CD1c-positive myeloid dendritic cell (primary cell): ENCODE results near the gene CLNS1A.
A peak's percentile ranks its signal among the peaks of the same experiment; 100 is the strongest.
"Not testable (repeated sequence)": the region's sequence is repeated elsewhere in the genome, so short reads cannot be mapped to it uniquely, and the experiment has no call there.

ENCODE experiments used
- DNase-seq: peaks from one replicate; pipeline ENCODE4 v3.0.0-alpha.2; 2016; ENCODE audit errors: extremely low spot score

Gene CLNS1A

DNA sequence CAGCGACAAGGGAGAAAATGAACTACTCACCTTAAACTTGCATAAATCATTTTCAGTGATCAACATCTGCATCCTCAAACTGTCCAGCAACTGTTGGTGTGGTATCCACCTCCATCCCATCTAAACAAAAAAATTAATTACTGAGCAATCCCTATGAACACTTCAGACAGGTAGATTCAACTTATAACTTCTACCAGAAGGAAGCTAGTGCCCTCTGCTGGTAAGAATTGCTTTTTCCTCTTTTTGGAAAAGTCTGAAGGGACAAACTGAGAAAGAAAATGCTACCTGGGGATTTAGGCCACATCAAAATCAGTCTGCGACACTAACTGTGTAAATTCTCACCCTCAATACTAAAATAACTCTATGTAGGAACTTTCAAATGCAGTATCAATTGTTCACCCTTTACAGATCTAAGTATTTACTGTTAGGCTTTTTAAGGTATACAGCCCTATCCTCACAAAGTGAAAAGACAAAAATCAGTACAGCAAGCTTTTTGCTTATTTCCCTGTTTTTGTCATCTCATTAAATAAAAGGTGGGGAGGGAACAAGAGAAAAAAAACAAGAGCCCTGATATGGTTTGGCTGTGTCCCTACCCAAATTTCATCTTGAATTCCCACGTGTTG, 17.9 kb downstream of the CLNS1A start:
- peak; percentile 58 for DNase-seq

DNA sequence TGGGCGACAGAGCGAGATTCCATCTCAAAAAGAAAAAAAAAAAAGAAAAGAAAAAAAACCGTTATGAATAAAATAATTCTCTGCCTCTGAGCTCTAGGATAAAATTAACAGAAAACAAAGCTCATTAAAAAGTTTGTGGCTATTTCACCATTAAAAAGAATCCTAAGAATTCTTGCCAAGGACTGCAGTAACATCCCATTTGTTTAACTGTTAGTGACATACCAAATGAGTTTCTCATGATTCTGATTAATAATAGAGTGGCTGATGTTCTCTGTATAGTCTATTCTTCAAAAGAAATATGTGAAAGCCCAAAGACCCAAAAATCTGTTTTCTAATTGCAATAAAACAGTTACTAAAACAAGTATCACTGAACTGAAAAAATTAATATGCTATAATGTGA, 19.7 kb downstream of the CLNS1A start:
- no peak for DNase-seq

DNA sequence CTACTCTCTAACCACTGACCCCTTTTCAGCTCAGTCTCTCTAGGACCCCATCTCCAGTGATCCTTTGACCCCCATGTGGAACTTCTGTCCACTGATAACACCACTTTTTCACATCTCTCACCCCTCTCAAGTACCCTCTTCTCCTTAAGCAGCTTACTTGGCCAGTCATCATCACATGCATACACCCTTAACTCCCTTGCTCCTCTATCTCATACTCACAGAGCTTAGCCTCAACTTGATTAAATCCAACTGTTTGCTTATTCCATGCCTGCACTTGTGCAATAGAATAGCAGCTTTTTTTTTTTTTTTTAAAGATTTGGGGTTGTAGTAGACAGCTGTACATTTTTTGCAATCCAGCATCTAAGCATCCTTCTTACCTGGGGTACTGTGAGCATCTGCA, 25.7 kb downstream of the CLNS1A start:
- no peak for DNase-seq

DNA sequence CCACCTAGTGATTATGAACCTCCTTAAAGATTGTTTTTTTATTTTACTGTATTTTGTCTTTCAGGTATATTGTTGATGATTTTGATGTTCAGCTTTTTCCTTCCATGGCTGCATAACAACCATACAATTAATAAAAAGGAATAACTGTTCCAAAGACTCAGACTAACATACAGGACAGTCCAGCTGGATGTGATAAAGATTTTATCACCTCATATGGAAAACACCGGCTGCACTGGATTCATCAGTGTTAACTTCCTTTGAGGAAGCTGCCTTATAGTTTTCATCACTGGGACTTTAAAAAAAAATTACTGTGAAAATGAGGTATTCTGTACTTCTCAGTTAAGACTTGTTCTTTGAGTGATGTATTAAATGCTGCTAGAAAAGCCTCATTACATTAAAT, 28.4 kb downstream of the CLNS1A start:
- DNase-seq, result no peak

DNA sequence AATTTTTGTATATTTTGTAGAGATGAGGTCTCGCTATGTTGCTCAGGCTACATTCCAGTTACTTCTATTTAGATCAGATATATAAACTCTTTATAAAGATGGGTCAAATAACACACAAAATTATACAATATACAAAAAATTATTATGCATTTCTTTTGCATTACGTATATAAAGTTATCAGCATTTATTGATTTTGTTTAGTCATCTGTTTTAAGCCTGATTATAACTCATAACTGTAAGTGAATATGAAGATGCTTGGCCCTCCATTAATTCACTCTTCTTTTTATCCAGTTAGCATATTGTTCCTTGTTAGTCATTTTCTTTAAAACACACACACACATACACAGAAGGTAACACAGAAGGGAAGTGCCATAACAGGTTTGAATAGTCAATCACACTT, 33.3 kb downstream of the CLNS1A start:
- no peak for DNase-seq

DNA sequence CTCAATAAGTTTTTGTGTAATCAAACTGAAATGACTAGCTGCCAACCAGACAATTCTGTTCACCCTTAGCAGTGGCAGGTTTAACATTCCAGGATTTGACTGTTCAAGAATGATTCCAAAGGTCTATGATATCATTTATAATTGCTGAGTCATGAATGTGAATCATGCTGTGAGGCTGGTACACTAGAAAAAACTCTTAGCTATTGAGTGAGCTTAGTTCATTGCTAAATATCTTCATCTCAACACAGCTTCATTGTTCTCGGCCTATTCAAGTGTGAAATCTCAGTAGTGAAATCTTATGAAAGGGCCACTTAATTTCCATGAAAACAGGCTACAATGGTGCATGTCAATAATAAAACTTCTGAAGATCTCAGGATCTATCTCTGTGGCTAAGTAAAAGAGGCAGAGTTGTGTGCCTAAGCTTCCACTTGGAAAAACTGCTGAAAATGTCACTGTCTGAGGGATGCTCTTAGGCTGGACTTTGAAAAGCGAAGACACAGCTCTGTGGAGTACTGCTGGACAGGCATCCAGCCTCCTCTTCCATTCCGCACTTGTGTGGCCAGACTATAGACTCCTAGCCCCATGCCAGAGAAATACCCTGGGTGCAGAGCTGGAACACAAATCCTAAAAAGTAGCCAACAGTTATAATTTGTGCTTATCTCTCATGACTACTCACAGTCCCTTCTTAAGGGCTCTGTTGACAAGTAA, 35.1 kb downstream of the CLNS1A start:
- DNase-seq, result no peak

DNA sequence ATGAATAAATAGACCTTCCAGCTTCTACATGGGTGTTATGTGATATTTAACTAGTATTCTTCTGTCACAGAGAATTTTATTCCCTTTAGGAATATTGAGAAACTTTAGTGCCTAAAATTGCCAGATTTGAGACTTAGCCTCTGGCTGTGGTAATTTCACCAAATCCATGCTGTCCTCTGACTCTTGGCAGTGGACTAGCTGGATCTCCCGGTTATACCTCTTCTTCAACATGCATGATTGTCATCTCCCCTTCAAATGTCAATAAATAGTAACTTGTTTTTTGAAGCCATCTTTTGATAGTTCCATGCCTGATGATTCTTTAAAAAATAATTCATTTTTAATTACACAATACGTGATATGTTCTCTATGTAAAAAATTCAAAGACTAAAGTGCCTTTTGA, 39.4 kb downstream of the CLNS1A start:
- DNase-seq, result no peak

DNA sequence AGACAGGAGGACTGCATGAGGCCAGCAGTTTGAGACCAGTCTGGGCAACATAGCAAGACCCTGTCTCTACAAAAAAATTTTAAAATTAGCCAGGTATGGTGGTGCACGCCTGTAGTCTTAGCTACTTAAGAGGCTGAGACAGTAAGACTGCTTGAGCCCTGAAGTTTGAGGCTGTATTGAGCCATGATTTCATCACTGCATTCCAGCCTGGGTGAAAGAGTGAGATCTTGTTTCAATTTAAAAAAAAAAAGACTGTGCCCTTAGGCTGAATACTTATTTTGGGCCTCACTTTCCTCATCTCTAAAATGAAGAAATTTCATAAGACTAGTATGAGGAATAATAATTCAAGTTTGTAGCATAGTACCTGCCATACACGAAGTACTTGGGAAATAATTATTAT, 41.0 kb downstream of the CLNS1A start:
- no peak for DNase-seq

DNA sequence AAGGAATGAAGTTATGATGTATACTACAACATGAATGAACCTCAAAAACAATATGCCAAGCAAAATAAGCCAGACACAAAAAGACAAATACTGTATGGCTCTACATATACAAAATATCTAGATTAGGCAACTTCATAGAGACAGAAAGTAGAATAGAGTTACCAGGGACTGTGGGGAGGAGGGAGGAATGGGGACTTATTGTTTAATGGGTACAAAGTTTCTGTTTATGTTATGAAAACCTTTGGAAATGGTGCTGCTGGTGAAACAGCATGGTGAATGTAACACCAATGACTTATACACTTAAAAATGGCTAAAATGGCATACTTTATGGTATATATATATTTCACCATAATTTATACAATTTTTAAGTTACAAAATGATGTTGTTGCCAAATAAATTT, 43.7 kb downstream of the CLNS1A start:
- no peak for DNase-seq

DNA sequence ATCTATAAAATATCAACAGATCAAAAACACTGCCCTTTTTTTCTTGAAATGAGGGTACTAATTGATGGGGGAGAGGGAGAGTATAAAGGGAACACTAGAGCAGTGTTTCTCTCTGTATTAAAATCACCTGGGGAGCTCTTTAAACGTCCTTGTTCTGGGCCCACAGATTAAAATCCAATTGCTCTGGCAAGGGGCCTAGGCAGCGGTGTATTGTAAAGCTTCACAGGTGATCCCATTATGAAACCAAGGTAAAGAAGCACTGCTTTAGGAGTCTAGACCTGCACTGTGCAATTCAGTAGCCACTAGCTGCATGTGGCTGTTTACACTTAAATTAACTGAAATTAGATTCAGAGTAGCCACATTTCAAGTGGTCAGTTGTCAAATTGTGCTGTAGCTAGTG, 44.9 kb downstream of the CLNS1A start:
- DNase-seq, result no peak

DNA sequence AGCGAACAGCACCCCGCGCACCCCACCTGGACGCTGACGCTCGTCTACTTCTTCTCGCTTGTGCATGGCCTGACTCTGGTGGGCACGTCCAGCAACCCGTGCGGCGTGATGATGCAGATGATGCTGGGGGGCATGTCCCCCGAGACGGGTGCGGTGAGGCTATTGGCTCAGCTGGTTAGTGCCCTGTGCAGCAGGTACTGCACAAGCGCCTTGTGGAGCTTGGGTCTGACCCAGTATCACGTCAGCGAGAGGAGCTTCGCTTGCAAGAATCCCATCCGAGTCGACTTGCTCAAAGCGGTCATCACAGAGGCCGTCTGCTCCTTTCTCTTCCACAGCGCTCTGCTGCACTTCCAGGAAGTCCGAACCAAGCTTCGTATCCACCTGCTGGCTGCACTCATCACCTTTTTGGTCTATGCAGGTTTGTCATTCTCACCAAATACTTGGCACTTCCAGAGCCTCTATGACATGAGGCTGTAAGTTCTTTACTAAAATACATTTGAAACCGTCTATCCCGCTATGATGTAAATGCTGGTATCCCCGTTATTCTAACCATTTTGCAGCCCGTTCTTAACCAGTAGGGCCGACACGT, 47.3 kb downstream of the CLNS1A start:
- no peak for DNase-seq

DNA sequence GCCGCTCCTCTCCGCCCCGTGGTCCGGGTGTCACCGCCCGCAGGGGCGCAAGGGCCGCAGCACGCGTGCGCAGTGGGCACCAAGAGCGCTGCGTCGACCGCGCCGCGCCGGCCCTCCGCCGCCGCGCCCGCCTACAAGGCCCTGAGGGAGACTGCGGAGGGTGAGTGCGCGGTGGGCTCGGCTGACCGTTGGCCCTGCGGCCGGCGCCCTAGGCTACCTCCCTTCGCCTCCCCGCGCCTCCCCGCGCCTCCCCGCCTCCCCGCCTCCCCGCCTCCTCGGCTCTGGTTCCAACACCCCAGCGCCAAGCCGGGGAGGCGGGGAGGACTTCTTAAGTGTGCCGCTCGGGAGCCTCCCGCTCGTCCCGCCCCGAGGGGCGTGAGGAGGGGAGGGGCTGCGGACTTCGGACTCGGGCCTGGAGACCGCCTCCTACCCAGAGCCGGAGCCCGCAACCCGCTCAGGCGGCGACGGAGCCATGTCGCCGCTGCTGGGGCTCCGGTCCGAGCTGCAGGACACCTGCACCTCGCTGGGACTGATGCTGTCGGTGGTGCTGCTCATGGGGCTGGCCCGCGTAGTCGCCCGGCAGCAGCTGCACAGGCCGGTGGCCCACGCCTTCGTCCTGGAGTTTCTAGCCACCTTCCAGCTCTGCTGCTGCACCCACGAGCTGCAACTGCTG, 47.9 kb downstream of the CLNS1A start, which contains the start of gene AQP11:
AQP11 (plus strand) TSS at position 433 of the 673 bp plus-strand sequence; CDS start at position 473, 40 bp downstream.
- peak; percentile 86 for DNase-seq

DNA sequence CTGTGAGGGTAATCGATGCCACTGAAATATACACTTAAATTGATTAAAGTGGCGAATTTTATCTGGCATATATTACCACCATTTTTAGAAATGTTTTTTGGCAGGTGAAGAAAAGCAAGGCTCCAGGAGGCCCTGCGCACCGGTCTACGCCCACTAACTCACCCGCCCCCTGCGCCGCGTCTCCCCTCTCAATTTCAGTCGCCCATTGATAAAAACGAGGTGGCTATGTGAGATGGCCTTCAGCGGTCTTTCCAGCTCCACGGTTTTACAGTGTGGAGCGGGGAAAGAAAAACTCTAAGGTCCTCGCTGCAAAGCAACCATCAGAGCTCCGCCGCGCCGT, 48.4 kb downstream of the CLNS1A start:
- DNase-seq, result no peak

DNA sequence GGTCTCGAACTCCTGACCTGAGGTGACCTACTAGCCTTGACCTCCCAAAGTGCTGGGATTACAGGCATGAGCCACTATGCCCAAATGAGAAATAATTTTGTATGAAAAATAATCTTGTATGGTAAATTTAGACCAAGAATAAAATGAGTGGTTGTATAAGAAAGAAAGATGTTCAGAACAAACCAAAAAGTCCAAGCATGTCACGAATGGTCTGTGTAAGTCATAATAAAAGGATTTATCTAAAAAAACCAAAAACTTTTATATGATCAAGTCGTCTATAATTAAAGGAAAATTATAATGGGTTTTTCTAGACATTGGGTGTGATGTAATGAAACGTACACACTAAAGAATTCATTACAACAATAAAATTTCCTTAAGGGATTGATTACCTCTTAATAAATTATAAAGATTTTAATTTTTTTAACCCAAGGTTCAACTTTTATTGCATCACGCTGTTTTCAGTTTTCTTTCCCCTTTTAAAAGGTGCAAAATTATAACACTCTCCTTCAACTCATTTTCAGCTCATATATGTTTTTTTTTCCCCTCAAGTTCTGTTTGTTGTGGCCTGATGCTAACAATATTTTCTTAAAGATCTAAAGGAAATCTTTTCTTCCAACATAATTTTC, 56.8 kb downstream of the CLNS1A start:
- no peak for DNase-seq

DNA sequence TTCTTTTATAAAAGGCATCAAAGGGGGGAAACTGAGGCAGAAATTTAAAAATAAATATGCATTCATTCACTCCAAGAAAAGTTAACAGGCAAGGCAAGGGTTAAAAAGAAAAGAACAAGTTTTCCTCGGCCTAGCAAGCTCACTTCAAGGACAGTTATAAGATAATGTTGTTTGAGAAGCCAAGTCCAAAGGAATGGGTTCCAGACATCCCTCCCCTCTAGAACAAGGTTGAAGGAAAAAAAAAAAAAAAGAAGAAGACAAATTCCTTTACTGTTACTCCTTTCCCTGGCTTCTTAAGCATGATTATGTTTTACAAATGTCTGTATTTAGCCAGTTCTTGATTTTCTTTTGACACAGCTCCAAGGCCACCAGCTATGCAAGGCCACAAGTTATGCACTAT, 62.2 kb downstream of the CLNS1A start:
- DNase-seq, result not testable (repeated sequence)

DNA sequence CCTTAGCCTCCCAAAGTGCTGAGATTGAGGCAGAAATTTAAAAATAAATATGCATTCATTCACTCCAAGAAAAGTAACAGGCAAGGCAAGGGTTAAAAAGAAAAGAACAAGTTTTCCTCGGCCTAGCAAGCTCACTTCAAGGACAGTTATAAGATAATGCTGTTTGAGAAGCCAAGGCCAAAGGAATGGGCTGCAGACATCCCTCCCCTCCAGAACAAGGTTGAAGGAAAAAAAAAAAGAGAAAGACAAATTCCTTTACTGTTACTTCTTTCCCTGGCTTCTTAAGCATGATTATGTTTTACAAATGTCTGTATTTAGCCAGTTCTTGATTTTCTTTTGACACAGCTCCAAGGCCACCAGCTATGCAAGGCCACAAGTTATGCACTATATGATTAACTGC, 66.7 kb downstream of the CLNS1A start:
- DNase-seq, result not testable (repeated sequence)

DNA sequence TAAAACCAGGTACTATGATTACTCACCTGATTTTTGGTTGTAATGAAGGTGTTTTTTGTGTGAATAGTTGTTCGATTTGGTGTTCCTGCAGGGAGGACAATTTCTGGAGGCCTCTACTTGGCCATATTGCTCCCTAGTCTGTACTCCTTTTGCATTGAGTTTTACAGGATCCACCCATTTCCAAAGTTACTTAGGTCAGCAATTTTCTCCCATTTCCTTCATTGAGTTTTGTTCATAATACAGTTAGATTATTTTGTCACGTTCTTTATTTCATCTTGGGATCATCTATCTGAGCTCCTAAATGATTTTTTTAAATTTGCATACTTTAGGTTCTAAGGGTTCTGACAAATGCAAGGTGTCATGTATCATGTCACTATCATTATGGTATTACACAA, 67.9 kb downstream of the CLNS1A start:
- no peak for DNase-seq

DNA sequence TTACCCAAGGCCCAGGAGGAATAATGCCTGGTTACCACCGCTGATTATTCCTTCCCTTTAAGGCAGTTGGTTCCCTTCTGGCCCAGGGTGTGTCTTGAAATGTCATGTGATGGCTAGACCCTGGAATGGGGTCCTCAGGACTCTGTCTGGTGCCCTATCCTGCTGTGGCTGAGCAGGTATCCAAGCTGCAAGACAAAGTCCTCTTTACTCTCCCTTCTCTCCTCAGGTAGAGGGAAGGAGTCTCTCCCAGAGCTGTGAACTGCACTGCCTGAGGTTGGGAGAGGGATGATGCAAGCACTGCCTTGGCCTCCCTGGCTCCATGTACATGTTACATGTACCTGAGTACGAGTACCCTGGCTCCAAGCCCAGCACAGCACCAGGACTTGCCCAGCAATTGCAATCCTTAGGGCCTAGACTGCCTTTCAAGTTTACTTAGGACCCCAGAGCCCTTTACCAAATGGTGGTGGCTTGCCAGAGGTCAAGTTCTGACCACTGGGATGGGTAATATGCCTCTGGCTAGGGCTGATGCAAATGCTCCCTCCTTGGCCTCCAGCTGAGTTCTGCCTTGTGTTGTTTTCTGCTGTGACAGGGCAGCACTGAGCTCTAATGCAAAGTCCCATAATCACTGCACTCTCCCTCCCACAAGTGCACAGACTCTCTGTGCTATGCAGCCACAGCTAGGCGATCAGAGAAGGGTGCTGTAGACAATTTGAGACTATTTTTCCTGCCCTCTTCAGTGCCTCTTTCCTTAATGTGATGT, 68.5 kb downstream of the CLNS1A start:
- DNase-seq, result no peak

DNA sequence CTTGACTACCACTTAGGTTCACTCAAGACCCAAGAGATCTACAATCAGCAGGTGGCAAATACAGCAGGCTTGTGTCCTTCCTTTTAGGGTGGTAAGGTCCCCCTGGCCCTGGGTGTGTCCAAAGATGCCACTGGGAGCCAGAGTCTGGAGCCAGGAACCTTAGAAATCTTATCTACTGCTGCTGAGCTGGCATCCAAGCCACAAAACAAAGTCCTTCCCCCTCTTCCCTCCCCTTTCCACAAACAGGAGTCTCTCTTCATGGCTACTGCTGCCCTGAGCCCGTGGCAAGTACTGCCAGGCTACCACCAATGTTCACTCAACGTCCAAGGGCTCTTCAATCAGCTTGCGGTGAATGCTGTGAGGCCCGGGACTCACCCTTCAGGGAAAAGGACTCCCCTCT, 69.3 kb downstream of the CLNS1A start:
- DNase-seq, result no peak
